GM23338 (cell line): ENCODE results near the gene PLCD4. TPM values are rescaled to one million over a fixed set of nuclear protein-coding genes. Genes with fewer than 3 reads are reported as not detected.

ENCODE experiments used
- ATAC-seq: fragments of 200-7000 bp; cut with Tn5 transposase; 3 replicates; pipeline ENCODE4 v1.9.1; 2020
- DNase-seq: peaks from one replicate; pipeline ENCODE4 v3.0.0-alpha.2; 2015; ENCODE audit warnings: low spot score
- H2AFZ ChIP-seq: fragments of 200-600 bp; sonication (generic); 2 replicates; pipeline ENCODE4 v1.8.0; 2016; ENCODE audit warnings: antibody characterized with exemption, mild to moderate bottlenecking, moderate library complexity
- H3F3A ChIP-seq: fragments of 200-600 bp; sonication (generic); replicated peaks from 2 replicates; pipeline ENCODE4 v1.8.0; 2017; ENCODE audit warnings: antibody characterized with exemption, mixed run types, low read depth
- H3K27ac ChIP-seq: fragments of 200-600 bp; sonication (generic); 2 replicates; pipeline ENCODE4 v1.6.1; 2016; ENCODE audit warnings: low read depth
- H3K27me3 ChIP-seq: fragments of 200-600 bp; sonication (generic); 2 replicates; pipeline ENCODE4 v1.8.0; 2016; ENCODE audit warnings: mild to moderate bottlenecking, mixed run types, moderate library complexity; ENCODE audit not compliant: insufficient read depth
- H3K36me3 ChIP-seq: fragments of 200-600 bp; sonication (generic); 2 replicates; pipeline ENCODE4 v1.8.0; 2016; ENCODE audit warnings: mild to moderate bottlenecking; ENCODE audit not compliant: insufficient read depth
- H3K4me1 ChIP-seq: fragments of 200-600 bp; sonication (generic); 2 replicates; pipeline ENCODE4 v1.8.0; 2016; ENCODE audit warnings: mild to moderate bottlenecking, moderate library complexity; ENCODE audit not compliant: insufficient read depth
- H3K4me2 ChIP-seq: fragments of 200-600 bp; sonication (generic); 2 replicates; pipeline ENCODE4 v1.7.1; 2017; ENCODE audit warnings: mixed run types
- H3K4me3 ChIP-seq: fragments of 200-600 bp; sonication (generic); 2 replicates; pipeline ENCODE4 v1.6.1; 2016; ENCODE audit warnings: mixed run types
- H3K79me2 ChIP-seq: fragments of 200-600 bp; sonication (generic); replicated peaks from 2 replicates; pipeline ENCODE4 v1.8.0; 2017; ENCODE audit warnings: mild to moderate bottlenecking; ENCODE audit not compliant: insufficient read depth
- H3K9me2 ChIP-seq: fragments of 200-600 bp; sonication (generic); 2 replicates; pipeline ENCODE4 v1.8.0; 2017; ENCODE audit not compliant: insufficient read depth
- H4K20me1 ChIP-seq: fragments of 200-600 bp; sonication (generic); replicated peaks from 2 replicates; pipeline ENCODE4 v1.8.0; 2017; ENCODE audit warnings: mild to moderate bottlenecking; ENCODE audit not compliant: insufficient read depth
- H3K27ac Mint-ChIP-seq: 2 replicates; pipeline ENCODE4 v1.8.0; 2020; ENCODE audit warnings: inconsistent platforms, mild to moderate bottlenecking, moderate library complexity, mixed read lengths
- H3K27me3 Mint-ChIP-seq: 3 replicates; pipeline ENCODE4 v1.8.0; 2022; ENCODE audit warnings: low read depth, mild to moderate bottlenecking, moderate library complexity, mixed read lengths, inconsistent platforms; ENCODE audit not compliant: insufficient read depth, poor library complexity
- H3K36me3 Mint-ChIP-seq: 3 replicates; pipeline ENCODE4 v1.8.0; 2021; ENCODE audit warnings: low read depth, mild to moderate bottlenecking, inconsistent platforms, moderate library complexity, mixed read lengths
- H3K4me1 Mint-ChIP-seq: 3 replicates; pipeline ENCODE4 v1.8.0; 2020; ENCODE audit warnings: mild to moderate bottlenecking, inconsistent platforms, mixed read lengths
- H3K4me3 Mint-ChIP-seq: 3 replicates; pipeline ENCODE4 v1.8.0; 2021; ENCODE audit warnings: moderate library complexity, mild to moderate bottlenecking, inconsistent platforms, mixed read lengths
- H3K9me3 Mint-ChIP-seq: 3 replicates; pipeline ENCODE4 v1.8.0; 2020; ENCODE audit warnings: moderate library complexity, mild to moderate bottlenecking, inconsistent platforms, mixed read lengths
- CREB1 ChIP-seq: fragments of 250-450 bp; sonication (Bioruptor Pico); IDR thresholded peaks from 2 replicates; pipeline ENCODE4 v1.5.0; 2020; ENCODE audit warnings: low read depth, mild to moderate bottlenecking, moderate library complexity
- JUNB ChIP-seq: IDR thresholded peaks from one replicate; pipeline ENCODE4 v1.6.1; 2016; ENCODE audit warnings: antibody characterized with exemption; ENCODE audit not compliant: unreplicated experiment
- NANOG ChIP-seq: IDR thresholded peaks from 2 replicates; pipeline ENCODE4 v1.6.1; 2016; ENCODE audit warnings: antibody characterized with exemption, borderline replicate concordance
- POLR2AphosphoS5 ChIP-seq: IDR thresholded peaks from 2 replicates; pipeline ENCODE4 v1.6.1; 2016; ENCODE audit warnings: antibody characterized with exemption, low read depth
- STAT1 ChIP-seq: IDR thresholded peaks from one replicate; pipeline ENCODE4 v1.6.1; 2016; ENCODE audit warnings: antibody characterized with exemption; ENCODE audit not compliant: unreplicated experiment
- ZNF331 ChIP-seq: fragments of 250-450 bp; sonication (Bioruptor Pico); IDR thresholded peaks from 2 replicates; pipeline ENCODE4 v1.5.0; 2020; ENCODE audit warnings: low read depth, mild to moderate bottlenecking, moderate library complexity
- polyA plus RNA-seq: library from polyadenylated mRNA; unstranded; fragments of >200 nt; fragmentation: Nextera tagmentation; extraction: Ambion mirVana; gene quantifications from 2 replicates; pipeline ENCODE4 v1.2.1, GENCODE V29; 2016
- total RNA-seq: library from RNA; depleted of rRNA; stranded (reverse); fragments of >200 nt; shearing (Covaris generic); gene quantifications from 2 replicates; pipeline ENCODE4 v1.2.3, GENCODE V29; 2014
- TF ChIP-seq, protein P1 (sequence below): IDR thresholded peaks from one replicate; pipeline ENCODE4 v1.6.1; 2018; ENCODE audit warnings: antibody characterized with exemption; ENCODE audit not compliant: unreplicated experiment
- TF ChIP-seq, protein P2 (sequence below): fragments of 250-450 bp; sonication (Bioruptor Pico); IDR thresholded peaks from 2 replicates; pipeline ENCODE4 v1.5.0; 2020; ENCODE audit warnings: mild to moderate bottlenecking, moderate library complexity
- TF ChIP-seq, protein P3 (sequence below): IDR thresholded peaks from 2 replicates; pipeline ENCODE4 v1.6.1; 2016; ENCODE audit warnings: antibody characterized with exemption

PLCD4 gene
- total and polyA plus RNA-seq, 2 experiments from 2014 or later = 0.80 to 1.3 TPM

DNA sequence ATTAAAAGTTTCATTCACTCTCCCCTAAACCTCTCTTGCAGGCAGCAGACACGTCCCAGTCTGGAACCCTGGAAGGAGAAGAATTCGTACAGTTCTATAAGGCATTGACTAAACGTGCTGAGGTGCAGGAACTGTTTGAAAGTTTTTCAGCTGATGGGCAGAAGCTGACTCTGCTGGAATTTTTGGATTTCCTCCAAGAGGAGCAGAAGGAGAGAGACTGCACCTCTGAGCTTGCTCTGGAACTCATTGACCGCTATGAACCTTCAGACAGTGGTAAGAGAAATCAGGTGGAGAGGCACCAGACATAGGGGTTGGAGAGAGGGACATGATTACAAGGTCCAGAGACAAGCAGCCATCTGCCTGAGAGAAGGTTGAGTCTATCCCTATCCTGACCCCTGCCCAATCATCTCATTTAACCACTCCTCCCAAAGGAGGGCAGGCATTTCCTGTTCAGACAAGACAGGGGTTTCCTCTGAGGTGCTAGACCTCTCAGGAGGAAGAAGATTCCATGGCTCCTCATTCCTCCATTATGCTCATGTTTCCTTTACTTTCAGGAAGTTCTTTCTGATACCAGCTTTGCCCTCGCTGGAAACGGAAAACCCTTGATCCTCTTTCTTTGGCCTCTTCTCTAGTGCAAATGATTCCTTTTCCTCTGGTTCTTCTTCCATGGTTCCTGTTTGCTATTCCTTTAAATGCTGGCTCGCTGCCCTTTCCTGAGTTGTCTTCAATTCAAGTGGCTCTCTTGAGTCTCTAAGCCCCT is 15.1 kb downstream of the PLCD4 start:
- DNase-seq = no peak
- H3K27me3 ChIP-seq = no peaks in the 10 kb centered on the region
- no peak for TF ChIP-seq ZNF331 (CRISPR knock-in tag)
- no peak for TF ChIP-seq POLR2AphosphoS5
- TF ChIP-seq JUNB = no peak
- TF ChIP-seq, protein P1, sequence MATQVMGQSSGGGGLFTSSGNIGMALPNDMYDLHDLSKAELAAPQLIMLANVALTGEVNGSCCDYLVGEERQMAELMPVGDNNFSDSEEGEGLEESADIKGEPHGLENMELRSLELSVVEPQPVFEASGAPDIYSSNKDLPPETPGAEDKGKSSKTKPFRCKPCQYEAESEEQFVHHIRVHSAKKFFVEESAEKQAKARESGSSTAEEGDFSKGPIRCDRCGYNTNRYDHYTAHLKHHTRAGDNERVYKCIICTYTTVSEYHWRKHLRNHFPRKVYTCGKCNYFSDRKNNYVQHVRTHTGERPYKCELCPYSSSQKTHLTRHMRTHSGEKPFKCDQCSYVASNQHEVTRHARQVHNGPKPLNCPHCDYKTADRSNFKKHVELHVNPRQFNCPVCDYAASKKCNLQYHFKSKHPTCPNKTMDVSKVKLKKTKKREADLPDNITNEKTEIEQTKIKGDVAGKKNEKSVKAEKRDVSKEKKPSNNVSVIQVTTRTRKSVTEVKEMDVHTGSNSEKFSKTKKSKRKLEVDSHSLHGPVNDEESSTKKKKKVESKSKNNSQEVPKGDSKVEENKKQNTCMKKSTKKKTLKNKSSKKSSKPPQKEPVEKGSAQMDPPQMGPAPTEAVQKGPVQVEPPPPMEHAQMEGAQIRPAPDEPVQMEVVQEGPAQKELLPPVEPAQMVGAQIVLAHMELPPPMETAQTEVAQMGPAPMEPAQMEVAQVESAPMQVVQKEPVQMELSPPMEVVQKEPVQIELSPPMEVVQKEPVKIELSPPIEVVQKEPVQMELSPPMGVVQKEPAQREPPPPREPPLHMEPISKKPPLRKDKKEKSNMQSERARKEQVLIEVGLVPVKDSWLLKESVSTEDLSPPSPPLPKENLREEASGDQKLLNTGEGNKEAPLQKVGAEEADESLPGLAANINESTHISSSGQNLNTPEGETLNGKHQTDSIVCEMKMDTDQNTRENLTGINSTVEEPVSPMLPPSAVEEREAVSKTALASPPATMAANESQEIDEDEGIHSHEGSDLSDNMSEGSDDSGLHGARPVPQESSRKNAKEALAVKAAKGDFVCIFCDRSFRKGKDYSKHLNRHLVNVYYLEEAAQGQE = no peak
- TF ChIP-seq, protein P2, sequence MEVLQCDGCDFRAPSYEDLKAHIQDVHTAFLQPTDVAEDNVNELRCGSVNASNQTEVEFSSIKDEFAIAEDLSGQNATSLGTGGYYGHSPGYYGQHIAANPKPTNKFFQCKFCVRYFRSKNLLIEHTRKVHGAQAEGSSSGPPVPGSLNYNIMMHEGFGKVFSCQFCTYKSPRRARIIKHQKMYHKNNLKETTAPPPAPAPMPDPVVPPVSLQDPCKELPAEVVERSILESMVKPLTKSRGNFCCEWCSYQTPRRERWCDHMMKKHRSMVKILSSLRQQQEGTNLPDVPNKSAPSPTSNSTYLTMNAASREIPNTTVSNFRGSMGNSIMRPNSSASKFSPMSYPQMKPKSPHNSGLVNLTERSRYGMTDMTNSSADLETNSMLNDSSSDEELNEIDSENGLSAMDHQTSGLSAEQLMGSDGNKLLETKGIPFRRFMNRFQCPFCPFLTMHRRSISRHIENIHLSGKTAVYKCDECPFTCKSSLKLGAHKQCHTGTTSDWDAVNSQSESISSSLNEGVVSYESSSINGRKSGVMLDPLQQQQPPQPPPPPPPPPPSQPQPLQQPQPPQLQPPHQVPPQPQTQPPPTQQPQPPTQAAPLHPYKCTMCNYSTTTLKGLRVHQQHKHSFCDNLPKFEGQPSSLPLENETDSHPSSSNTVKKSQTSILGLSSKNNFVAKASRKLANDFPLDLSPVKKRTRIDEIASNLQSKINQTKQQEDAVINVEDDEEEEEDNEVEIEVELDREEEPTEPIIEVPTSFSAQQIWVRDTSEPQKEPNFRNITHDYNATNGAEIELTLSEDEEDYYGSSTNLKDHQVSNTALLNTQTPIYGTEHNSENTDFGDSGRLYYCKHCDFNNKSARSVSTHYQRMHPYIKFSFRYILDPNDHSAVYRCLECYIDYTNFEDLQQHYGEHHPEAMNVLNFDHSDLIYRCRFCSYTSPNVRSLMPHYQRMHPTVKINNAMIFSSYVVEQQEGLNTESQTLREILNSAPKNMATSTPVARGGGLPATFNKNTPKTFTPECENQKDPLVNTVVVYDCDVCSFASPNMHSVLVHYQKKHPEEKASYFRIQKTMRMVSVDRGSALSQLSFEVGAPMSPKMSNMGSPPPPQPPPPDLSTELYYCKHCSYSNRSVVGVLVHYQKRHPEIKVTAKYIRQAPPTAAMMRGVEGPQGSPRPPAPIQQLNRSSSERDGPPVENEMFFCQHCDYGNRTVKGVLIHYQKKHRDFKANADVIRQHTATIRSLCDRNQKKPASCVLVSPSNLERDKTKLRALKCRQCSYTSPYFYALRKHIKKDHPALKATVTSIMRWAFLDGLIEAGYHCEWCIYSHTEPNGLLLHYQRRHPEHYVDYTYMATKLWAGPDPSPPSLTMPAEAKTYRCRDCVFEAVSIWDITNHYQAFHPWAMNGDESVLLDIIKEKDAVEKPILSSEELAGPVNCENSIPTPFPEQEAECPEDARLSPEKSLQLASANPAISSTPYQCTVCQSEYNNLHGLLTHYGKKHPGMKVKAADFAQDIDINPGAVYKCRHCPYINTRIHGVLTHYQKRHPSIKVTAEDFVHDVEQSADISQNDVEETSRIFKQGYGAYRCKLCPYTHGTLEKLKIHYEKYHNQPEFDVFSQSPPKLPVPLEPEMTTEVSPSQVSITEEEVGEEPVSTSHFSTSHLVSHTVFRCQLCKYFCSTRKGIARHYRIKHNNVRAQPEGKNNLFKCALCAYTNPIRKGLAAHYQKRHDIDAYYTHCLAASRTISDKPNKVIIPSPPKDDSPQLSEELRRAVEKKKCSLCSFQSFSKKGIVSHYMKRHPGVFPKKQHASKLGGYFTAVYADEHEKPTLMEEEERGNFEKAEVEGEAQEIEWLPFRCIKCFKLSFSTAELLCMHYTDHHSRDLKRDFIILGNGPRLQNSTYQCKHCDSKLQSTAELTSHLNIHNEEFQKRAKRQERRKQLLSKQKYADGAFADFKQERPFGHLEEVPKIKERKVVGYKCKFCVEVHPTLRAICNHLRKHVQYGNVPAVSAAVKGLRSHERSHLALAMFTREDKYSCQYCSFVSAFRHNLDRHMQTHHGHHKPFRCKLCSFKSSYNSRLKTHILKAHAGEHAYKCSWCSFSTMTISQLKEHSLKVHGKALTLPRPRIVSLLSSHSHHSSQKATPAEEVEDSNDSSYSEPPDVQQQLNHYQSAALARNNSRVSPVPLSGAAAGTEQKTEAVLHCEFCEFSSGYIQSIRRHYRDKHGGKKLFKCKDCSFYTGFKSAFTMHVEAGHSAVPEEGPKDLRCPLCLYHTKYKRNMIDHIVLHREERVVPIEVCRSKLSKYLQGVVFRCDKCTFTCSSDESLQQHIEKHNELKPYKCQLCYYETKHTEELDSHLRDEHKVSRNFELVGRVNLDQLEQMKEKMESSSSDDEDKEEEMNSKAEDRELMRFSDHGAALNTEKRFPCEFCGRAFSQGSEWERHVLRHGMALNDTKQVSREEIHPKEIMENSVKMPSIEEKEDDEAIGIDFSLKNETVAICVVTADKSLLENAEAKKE (CRISPR knock-in tag) = no peak
- TF ChIP-seq NANOG = no peak
- TF ChIP-seq, protein P3, sequence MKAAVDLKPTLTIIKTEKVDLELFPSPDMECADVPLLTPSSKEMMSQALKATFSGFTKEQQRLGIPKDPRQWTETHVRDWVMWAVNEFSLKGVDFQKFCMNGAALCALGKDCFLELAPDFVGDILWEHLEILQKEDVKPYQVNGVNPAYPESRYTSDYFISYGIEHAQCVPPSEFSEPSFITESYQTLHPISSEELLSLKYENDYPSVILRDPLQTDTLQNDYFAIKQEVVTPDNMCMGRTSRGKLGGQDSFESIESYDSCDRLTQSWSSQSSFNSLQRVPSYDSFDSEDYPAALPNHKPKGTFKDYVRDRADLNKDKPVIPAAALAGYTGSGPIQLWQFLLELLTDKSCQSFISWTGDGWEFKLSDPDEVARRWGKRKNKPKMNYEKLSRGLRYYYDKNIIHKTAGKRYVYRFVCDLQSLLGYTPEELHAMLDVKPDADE = no peak
- TF ChIP-seq STAT1 = no peak
- no peak for TF ChIP-seq CREB1 (CRISPR knock-in tag)
- Mint-ChIP-seq H3K4me1 (peaks cover 2% of the 10 kb centered on the region; the same call in 1 of the 3 replicates), H3K4me3 (no peak overlapping the region), H3K36me3 (no peaks in the 10 kb centered on the region), H3K9me3 (no peaks in the 10 kb centered on the region), H3K27ac (no peak overlapping the region), H3K27me3 (peaks cover 3% of the 10 kb centered on the region)
- H3K4me2 ChIP-seq = no peak overlapping the region
- no peaks in the 10 kb centered on the region for H3K9me2 ChIP-seq
- no peak overlapping the region for H3K4me3 ChIP-seq
- no peaks in the 10 kb centered on the region for H3F3A ChIP-seq
- no peaks in the 10 kb centered on the region for H3K36me3 ChIP-seq
- ATAC-seq = no peak
- no peaks in the 10 kb centered on the region for H3K79me2 ChIP-seq
- no peak overlapping the region for H3K27ac ChIP-seq
- H4K20me1 ChIP-seq = no peaks in the 10 kb centered on the region
- H3K4me1 ChIP-seq = no peaks in the 10 kb centered on the region
- H2AFZ ChIP-seq = peak overlapping the region; percentile 93; the same call in 1 of the 2 replicates
